NOMO-1 treated with dmso at 0.1 percent for 144 hours (cell line): ENCODE measurements around the gene TIMP2.
A peak's percentile ranks its signal among the peaks of the same experiment; 100 is the strongest.
"Not testable (repeated sequence)": the region's sequence is repeated elsewhere in the genome, so short reads cannot be mapped to it uniquely, and the experiment has no call there.

Source experiments
- DNase-seq: peaks from one replicate; lab custom pipeline; 2025; ENCODE audit not compliant: unreplicated experiment; lab: John Stamatoyannopoulos, UW

The TIMP2 gene

GRCh38 chr17:78933959-78934568 is 8.9 kb upstream of the TIMP2 start:
- DNase-seq = no peak

- peak; percentile 11 for DNase-seq
Measured at GRCh38 chr17:78933025-78933958, 8.1 kb upstream of the TIMP2 start.

GRCh38 chr17:78929908-78930775 is 5.0 kb upstream of the TIMP2 start:
- no peak for DNase-seq

GRCh38 chr17:78925662-78926555 is 722 bp upstream of the TIMP2 start:
- DNase-seq = no peak

GRCh38 chr17:78924481-78925151 is 571 bp downstream of the TIMP2 start:
- no peak for DNase-seq

- DNase-seq = peak; percentile 60
Measured at GRCh38 chr17:78923660-78924453, 1.3 kb downstream of the TIMP2 start.

GRCh38 chr17:78922816-78923498 is 2.2 kb downstream of the TIMP2 start:
- peak; percentile 68 for DNase-seq

GRCh38 chr17:78921437-78921971 is 3.7 kb downstream of the TIMP2 start:
- no peak for DNase-seq

GRCh38 chr17:78920528-78920927 is 4.7 kb downstream of the TIMP2 start:
- DNase-seq = no peak

- DNase-seq = no peak
Measured at GRCh38 chr17:78919861-78920450, 5.2 kb downstream of the TIMP2 start.

GRCh38 chr17:78918979-78919378 is 6.2 kb downstream of the TIMP2 start:
- DNase-seq = no peak

- DNase-seq = no peak
Measured at GRCh38 chr17:78917451-78918275, 7.5 kb downstream of the TIMP2 start.

GRCh38 chr17:78915872-78916632 is 9.1 kb downstream of the TIMP2 start:
- peak; percentile 81 for DNase-seq

GRCh38 chr17:78913115-78913514 is 12.1 kb downstream of the TIMP2 start:
- no peak for DNase-seq

- DNase-seq = no peak
Measured at GRCh38 chr17:78912082-78912481, 13.1 kb downstream of the TIMP2 start.

- DNase-seq = not testable (repeated sequence)
Measured at GRCh38 chr17:78911543-78911942, 13.6 kb downstream of the TIMP2 start.
